ENCODE data around the gene TMEM121B. TPM values are rescaled to one million over a fixed set of nuclear protein-coding genes. Genes with fewer than 3 reads are reported as not detected.

Gene TMEM121B
- total RNA-seq, 1 donor from 2014 or later = 2.6 TPM

DNA sequence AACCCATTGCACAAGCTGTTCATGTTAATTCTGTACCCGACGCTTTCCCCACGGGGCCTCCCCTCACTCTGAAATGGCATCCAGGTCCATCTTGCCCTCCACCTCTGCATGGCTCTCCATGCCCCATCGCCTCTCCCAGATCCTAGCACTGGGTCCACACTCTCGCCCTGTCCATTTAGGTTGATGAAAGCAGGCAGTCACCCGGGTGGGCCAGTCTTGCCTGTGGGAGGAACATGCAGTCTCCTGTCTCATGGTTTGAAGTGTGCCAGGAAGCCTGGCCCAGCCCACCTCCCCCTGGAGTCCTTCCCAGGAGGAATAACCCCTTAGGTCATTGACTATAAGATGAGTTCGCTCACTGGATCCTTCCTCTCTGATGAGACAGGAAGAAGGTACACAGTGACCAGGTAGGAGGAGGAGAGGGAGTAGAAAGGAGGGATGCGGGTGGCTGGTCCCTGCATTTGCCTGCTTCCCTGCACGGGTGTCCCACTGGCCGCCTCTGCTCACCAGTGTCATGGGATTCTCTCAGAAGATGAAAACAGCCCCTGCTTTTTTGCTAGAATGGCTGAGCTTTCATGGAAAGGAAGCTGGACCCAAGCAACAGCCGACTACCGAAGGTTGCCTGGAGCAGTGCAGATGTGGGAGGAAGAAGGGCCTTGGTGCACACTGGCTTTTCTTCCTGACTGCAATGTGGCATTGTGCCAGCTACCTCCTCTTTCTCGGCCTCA, 6.8 kb downstream of the TMEM121B start:
- Histone ChIP-seq H3K27ac (ENCODE audit: low read depth, low read length) (no peak overlapping the region), H3K9ac (ENCODE audit: low read depth in 1 of 3, low read length in 3 of 3) (no peak overlapping the region), H3K9me3 (ENCODE audit: control insufficient read depth in 3 of 3, low read length in 3 of 3) (no peaks in the 10 kb centered on the region), H3K4me3 (ENCODE audit: low read length in 3 of 3) (no peak overlapping the region), H3K27me3 (ENCODE audit: control insufficient read depth in 3 of 3, insufficient read depth in 3 of 3, low read length in 3 of 3) (no peaks in the 10 kb centered on the region), H3K36me3 (ENCODE audit: control insufficient read depth in 3 of 3, insufficient read depth in 3 of 3, low read length in 3 of 3) (peaks cover 0 to 2% (median 0%) of the 10 kb centered on the region in 3 donors), H3K4me1 (ENCODE audit: control insufficient read depth in 3 of 3, insufficient read depth in 3 of 3, low read length in 3 of 3) (peaks cover 0 to 15% (median 13%) of the 10 kb centered on the region in 3 donors)

DNA sequence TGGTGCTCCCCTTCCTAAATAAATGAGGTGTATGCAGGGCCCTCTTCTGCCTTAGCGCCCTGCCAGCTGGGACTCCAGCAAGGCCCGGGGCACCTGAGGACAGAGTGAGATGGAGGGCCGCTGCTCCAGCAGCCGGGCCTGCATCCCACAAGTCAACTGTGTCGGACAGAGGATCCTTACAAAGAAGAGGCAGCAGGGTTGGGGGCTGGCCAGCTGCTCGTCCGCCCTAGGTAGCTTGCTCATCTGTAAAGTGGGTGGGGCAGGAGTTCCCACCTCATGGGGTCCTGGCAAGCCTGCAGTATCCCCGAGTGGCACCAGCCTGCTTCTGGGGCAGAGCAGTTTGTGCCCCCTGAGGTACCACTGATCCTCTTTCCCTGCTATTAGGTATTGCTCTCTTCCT, 7.6 kb downstream of the TMEM121B start:
- H3K4me3 ChIP-seq (ENCODE audit: low read length in 3 of 3) = no peak overlapping the region
- no peak overlapping the region for H3K9ac ChIP-seq (ENCODE audit: low read depth in 1 of 3, low read length in 3 of 3)
- H3K36me3 ChIP-seq (ENCODE audit: control insufficient read depth in 3 of 3, insufficient read depth in 3 of 3, low read length in 3 of 3) = peaks cover 0 to 3% (median 1%) of the 10 kb centered on the region in 3 donors
- H3K27ac ChIP-seq (ENCODE audit: low read depth, low read length) = no peak overlapping the region
- no peaks in the 10 kb centered on the region for H3K9me3 ChIP-seq (ENCODE audit: control insufficient read depth in 3 of 3, low read length in 3 of 3)
- H3K27me3 ChIP-seq (ENCODE audit: control insufficient read depth in 3 of 3, insufficient read depth in 3 of 3, low read length in 3 of 3) = no peaks in the 10 kb centered on the region
- H3K4me1 ChIP-seq (ENCODE audit: control insufficient read depth in 3 of 3, insufficient read depth in 3 of 3, low read length in 3 of 3) = peaks cover 0 to 10% (median 8%) of the 10 kb centered on the region in 3 donors

DNA sequence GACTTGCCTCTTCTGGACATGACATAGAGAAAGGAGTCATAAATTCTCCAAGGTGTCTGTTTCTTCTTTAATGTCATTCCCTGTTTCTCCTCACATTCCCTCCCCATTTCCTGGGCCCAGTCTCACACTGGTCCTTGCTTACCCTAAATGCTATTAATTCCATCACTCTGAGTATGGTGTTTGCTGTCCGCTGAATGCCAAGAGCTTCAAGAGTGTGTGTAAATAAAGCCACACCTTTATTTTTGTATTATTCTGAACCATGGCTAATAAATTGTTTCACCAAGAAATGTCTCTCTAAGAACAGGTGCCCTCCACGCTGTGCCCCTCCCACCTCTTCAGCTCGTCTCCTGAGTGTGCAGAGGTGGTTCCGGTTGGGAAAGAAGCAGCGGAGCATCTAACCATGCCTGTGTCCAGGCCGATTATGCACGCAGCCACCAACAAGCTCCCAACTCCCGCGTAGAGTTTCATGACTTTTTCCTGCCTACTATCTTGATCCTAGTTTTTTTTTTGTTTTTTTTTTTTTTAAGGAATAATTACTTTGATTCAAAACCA, 8.6 kb downstream of the TMEM121B start:
- no peaks in the 10 kb centered on the region for H3K27me3 ChIP-seq (ENCODE audit: control insufficient read depth in 3 of 3, insufficient read depth in 3 of 3, low read length in 3 of 3)
- peaks cover 3 to 10% (median 8%) of the 10 kb centered on the region in 3 donors for H3K36me3 ChIP-seq (ENCODE audit: control insufficient read depth in 3 of 3, insufficient read depth in 3 of 3, low read length in 3 of 3)
- H3K9ac ChIP-seq (ENCODE audit: low read depth in 1 of 3, low read length in 3 of 3) = no peak overlapping the region
- H3K9me3 ChIP-seq (ENCODE audit: control insufficient read depth in 3 of 3, low read length in 3 of 3) = no peaks in the 10 kb centered on the region
- H3K27ac ChIP-seq (ENCODE audit: low read depth, low read length) = no peak overlapping the region
- no peak overlapping the region for H3K4me3 ChIP-seq (ENCODE audit: low read length in 3 of 3)
- H3K4me1 ChIP-seq (ENCODE audit: control insufficient read depth in 3 of 3, insufficient read depth in 3 of 3, low read length in 3 of 3) = peaks cover 0 to 5% (median 0%) of the 10 kb centered on the region in 3 donors

DNA sequence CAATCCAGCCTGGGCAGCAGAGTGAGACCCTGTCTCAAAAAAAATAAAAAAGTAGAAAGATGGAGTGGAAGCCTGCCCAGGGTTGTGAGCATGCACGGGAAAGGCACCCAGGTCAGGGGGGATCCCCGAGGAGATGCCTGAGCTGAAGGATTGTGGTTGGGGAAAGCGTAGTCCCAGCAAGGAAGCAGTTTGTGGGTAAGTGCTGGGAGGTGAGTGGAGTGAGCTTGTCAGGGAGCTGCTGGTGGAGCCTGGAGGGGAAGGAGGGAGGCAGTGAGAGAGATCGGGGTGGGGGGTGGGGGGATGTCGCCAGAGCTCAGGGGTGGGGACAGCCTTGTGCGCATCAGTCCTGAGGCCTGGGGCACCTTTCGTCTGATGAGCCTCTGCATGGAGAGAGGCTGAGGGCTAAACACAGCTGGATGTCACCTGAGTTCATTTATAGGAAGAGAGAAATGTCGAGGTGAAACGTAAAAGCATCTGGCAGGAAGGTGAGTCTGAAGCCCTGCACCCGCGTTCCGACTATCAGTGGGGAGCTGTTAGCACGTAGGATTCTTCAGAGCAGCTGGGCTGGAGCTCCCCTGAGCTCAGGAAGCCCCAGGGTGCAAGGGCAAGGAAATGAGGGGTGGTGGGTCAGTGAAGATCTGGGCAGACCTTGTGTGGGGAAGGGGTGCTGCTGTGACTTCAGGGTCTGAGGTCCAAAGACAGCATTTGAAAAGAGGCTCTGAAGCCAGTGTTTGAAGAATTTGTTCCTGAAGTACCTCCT, 10.2 kb downstream of the TMEM121B start:
- no peaks in the 10 kb centered on the region for H3K27me3 ChIP-seq (ENCODE audit: control insufficient read depth in 3 of 3, insufficient read depth in 3 of 3, low read length in 3 of 3)
- no peak overlapping the region for H3K27ac ChIP-seq (ENCODE audit: low read depth, low read length)
- peaks cover 3 to 11% (median 10%) of the 10 kb centered on the region in 3 donors for H3K36me3 ChIP-seq (ENCODE audit: control insufficient read depth in 3 of 3, insufficient read depth in 3 of 3, low read length in 3 of 3)
- H3K9me3 ChIP-seq (ENCODE audit: control insufficient read depth in 3 of 3, low read length in 3 of 3) = no peaks in the 10 kb centered on the region
- no peaks in the 10 kb centered on the region for H3K4me1 ChIP-seq (ENCODE audit: control insufficient read depth in 3 of 3, insufficient read depth in 3 of 3, low read length in 3 of 3)
- no peak overlapping the region for H3K9ac ChIP-seq (ENCODE audit: low read depth in 1 of 3, low read length in 3 of 3)
- no peak overlapping the region for H3K4me3 ChIP-seq (ENCODE audit: low read length in 3 of 3)

DNA sequence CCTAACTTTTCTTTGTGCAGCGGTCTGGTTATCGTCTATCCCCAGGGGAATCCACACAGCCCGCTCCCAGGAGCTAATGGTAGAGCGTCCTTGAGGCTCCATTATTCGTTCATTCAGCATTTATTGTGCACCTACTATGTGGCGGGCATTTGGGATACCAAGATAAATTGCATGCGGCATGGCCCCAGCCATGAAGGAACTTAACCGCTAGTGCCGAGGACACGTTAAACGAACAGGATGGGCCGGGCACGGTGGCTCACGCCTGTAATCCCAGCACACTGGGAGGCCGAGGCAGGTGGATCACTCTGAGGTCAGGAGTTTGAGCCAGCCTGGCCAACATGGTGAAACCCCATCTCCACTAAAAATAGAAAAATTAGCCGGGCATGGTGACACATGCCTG, 11.2 kb downstream of the TMEM121B start:
- Histone ChIP-seq H3K9me3 (ENCODE audit: control insufficient read depth in 3 of 3, low read length in 3 of 3) (no peaks in the 10 kb centered on the region), H3K4me1 (ENCODE audit: control insufficient read depth in 3 of 3, insufficient read depth in 3 of 3, low read length in 3 of 3) (no peaks in the 10 kb centered on the region), H3K4me3 (ENCODE audit: low read length in 3 of 3) (no peak overlapping the region), H3K27me3 (ENCODE audit: control insufficient read depth in 3 of 3, insufficient read depth in 3 of 3, low read length in 3 of 3) (no peaks in the 10 kb centered on the region), H3K27ac (ENCODE audit: low read depth, low read length) (no peak overlapping the region), H3K36me3 (ENCODE audit: control insufficient read depth in 3 of 3, insufficient read depth in 3 of 3, low read length in 3 of 3) (peaks cover 3 to 18% (median 14%) of the 10 kb centered on the region in 3 donors), H3K9ac (ENCODE audit: low read depth in 1 of 3, low read length in 3 of 3) (no peak overlapping the region)

DNA sequence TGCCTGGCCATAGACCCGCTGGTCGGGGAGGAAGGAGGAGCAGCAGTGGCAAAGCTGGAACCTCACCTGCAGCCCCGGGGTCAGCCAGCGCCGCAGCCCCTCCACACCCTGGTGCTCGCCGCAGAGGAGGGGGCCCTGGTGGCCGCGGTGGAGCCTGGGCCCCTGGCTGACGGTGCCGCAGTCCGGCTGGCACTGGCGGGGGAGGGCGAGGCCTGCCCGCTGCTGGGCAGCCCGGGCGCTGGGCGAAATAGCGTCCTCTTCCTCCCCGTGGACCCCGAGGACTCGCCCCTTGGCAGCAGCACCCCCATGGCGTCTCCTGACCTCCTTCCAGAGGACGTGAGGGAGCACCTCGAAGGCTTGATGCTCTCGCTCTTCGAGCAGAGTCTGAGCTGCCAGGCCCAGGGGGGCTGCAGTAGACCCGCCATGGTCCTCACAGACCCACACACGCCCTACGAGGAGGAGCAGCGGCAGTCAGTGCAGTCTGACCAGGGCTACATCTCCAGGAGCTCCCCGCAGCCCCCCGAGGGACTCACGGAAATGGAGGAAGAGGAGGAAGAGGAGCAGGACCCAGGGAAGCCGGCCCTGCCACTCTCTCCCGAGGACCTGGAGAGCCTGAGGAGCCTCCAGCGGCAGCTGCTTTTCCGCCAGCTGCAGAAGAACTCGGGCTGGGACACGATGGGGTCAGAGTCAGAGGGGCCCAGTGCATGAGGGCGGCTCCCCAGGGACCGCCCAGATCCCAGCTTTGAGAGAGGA, 11.9 kb downstream of the TMEM121B start:
- H3K27me3 ChIP-seq (ENCODE audit: control insufficient read depth in 3 of 3, insufficient read depth in 3 of 3, low read length in 3 of 3) = no peaks in the 10 kb centered on the region
- no peak overlapping the region for H3K27ac ChIP-seq (ENCODE audit: low read depth, low read length)
- H3K36me3 ChIP-seq (ENCODE audit: control insufficient read depth in 3 of 3, insufficient read depth in 3 of 3, low read length in 3 of 3) = peaks cover 3 to 19% (median 17%) of the 10 kb centered on the region in 3 donors
- H3K4me3 ChIP-seq (ENCODE audit: low read length in 3 of 3) = no peak overlapping the region
- no peaks in the 10 kb centered on the region for H3K4me1 ChIP-seq (ENCODE audit: control insufficient read depth in 3 of 3, insufficient read depth in 3 of 3, low read length in 3 of 3)
- H3K9me3 ChIP-seq (ENCODE audit: control insufficient read depth in 3 of 3, low read length in 3 of 3) = no peaks in the 10 kb centered on the region
- H3K9ac ChIP-seq (ENCODE audit: low read depth in 1 of 3, low read length in 3 of 3) = no peak overlapping the region

DNA sequence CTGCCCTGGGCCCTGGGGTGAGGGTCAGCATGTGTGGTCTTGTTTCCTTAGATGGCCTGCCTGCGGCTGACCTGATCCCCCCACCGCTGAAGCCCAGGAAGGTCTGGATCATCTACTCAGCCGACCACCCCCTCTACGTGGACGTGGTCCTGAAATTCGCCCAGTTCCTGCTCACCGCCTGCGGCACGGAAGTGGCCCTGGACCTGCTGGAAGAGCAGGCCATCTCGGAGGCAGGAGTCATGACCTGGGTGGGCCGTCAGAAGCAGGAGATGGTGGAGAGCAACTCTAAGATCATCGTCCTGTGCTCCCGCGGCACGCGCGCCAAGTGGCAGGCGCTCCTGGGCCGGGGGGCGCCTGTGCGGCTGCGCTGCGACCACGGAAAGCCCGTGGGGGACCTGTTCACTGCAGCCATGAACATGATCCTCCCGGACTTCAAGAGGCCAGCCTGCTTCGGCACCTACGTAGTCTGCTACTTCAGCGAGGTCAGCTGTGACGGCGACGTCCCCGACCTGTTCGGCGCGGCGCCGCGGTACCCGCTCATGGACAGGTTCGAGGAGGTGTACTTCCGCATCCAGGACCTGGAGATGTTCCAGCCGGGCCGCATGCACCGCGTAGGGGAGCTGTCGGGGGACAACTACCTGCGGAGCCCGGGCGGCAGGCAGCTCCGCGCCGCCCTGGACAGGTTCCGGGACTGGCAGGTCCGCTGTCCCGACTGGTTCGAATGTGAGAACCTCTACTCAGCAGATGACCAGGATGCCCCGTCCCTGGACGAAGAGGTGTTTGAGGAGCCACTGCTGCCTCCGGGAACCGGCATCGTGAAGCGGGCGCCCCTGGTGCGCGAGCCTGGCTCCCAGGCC, 12.7 kb downstream of the TMEM121B start:
- Histone ChIP-seq H3K9ac (ENCODE audit: low read depth in 1 of 3, low read length in 3 of 3) (no peak overlapping the region), H3K27me3 (ENCODE audit: control insufficient read depth in 3 of 3, insufficient read depth in 3 of 3, low read length in 3 of 3) (no peaks in the 10 kb centered on the region), H3K9me3 (ENCODE audit: control insufficient read depth in 3 of 3, low read length in 3 of 3) (no peaks in the 10 kb centered on the region), H3K36me3 (ENCODE audit: control insufficient read depth in 3 of 3, insufficient read depth in 3 of 3, low read length in 3 of 3) (peaks cover 4 to 20% (median 19%) of the 10 kb centered on the region in 3 donors), H3K4me1 (ENCODE audit: control insufficient read depth in 3 of 3, insufficient read depth in 3 of 3, low read length in 3 of 3) (no peaks in the 10 kb centered on the region), H3K4me3 (ENCODE audit: low read length in 3 of 3) (no peak overlapping the region), H3K27ac (ENCODE audit: low read depth, low read length) (no peak overlapping the region)

DNA sequence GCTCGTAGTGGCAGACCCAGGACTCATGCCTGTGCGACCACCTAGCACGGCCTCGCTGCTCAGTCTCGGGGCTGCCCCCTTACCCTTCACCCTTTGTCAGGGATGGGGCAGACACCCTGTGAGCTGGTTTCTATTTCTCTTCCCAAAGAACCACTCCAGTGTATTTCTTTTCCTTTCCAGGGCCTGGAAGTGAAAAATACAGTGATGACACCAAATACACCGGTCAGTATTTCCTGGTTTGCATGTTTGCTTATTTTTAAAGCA, 13.7 kb downstream of the TMEM121B start:
- Histone ChIP-seq H3K4me3 (ENCODE audit: low read length in 3 of 3) (no peak overlapping the region), H3K9ac (ENCODE audit: low read depth in 1 of 3, low read length in 3 of 3) (no peak overlapping the region), H3K36me3 (ENCODE audit: control insufficient read depth in 3 of 3, insufficient read depth in 3 of 3, low read length in 3 of 3) (peaks cover 8 to 27% (median 26%) of the 10 kb centered on the region in 3 donors), H3K4me1 (ENCODE audit: control insufficient read depth in 3 of 3, insufficient read depth in 3 of 3, low read length in 3 of 3) (no peaks in the 10 kb centered on the region), H3K27ac (ENCODE audit: low read depth, low read length) (no peak overlapping the region), H3K27me3 (ENCODE audit: control insufficient read depth in 3 of 3, insufficient read depth in 3 of 3, low read length in 3 of 3) (no peaks in the 10 kb centered on the region), H3K9me3 (ENCODE audit: control insufficient read depth in 3 of 3, low read length in 3 of 3) (no peaks in the 10 kb centered on the region)

DNA sequence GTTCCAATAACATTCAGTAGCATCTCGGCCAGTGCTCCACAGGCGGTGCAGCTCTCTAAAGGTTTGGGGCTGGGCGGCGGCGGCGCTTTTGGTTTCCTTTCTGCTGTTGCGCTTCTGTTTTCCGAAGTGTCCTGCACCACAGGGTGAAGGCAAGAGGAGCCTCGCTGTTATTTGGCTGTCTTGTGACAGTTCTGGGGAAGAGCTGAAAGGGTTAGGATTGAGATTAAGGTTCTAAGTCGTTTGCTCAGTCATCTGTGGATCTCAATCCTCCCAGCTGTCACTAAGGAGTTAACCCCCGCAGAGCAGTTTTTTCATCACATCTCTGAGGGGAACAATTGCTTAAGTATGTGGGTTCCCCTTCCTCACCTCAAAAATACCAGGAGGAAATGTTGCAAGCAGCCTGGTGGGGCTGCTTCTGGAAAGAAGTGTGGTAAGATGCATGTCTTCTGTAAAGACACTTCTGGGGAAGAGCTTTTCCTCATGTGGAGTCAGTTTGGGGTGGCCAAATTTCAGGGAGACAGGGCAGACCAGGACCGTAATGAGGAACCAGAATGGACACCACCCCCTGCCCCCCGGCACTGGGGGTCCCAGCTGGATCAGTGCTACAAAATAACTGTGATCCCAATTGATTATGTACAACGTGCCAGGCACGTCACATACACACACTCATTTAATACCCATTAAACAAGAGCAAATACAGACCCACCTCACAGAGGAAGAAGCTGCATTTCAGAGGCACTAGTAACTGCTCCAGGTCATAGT, 14.2 kb downstream of the TMEM121B start:
- Histone ChIP-seq H3K4me3 (ENCODE audit: low read length in 3 of 3) (no peak overlapping the region), H3K9me3 (ENCODE audit: control insufficient read depth in 3 of 3, low read length in 3 of 3) (no peaks in the 10 kb centered on the region), H3K27ac (ENCODE audit: low read depth, low read length) (no peak overlapping the region), H3K27me3 (ENCODE audit: control insufficient read depth in 3 of 3, insufficient read depth in 3 of 3, low read length in 3 of 3) (no peaks in the 10 kb centered on the region), H3K9ac (ENCODE audit: low read depth in 1 of 3, low read length in 3 of 3) (no peak overlapping the region), H3K4me1 (ENCODE audit: control insufficient read depth in 3 of 3, insufficient read depth in 3 of 3, low read length in 3 of 3) (no peaks in the 10 kb centered on the region), H3K36me3 (ENCODE audit: control insufficient read depth in 3 of 3, insufficient read depth in 3 of 3, low read length in 3 of 3) (peaks cover 13 to 32% (median 30%) of the 10 kb centered on the region in 3 donors)
